OCI-LY1 (cell line): Measurements from ENCODE around the gene IRF2BP2.

Experiments used
- EZH2 ChIP-seq: fragments of 200-600 bp; sonication (generic), shearing (Covaris generic); IDR thresholded peaks from 2 replicates; pipeline ENCODE4 v1.8.0; 2017; ENCODE audit warnings: borderline replicate concordance, mixed run types, mild to moderate bottlenecking, antibody characterized with exemption, low read length, moderate library complexity, mixed read lengths
- TF ChIP-seq, protein P1 (sequence below): fragments of 200-600 bp; sonication (generic), shearing (Covaris generic); IDR thresholded peaks from 2 replicates; pipeline ENCODE4 v1.5.1; 2017; ENCODE audit warnings: mild to moderate bottlenecking, antibody characterized with exemption, low read length, moderate library complexity, mixed read lengths

DNA sequence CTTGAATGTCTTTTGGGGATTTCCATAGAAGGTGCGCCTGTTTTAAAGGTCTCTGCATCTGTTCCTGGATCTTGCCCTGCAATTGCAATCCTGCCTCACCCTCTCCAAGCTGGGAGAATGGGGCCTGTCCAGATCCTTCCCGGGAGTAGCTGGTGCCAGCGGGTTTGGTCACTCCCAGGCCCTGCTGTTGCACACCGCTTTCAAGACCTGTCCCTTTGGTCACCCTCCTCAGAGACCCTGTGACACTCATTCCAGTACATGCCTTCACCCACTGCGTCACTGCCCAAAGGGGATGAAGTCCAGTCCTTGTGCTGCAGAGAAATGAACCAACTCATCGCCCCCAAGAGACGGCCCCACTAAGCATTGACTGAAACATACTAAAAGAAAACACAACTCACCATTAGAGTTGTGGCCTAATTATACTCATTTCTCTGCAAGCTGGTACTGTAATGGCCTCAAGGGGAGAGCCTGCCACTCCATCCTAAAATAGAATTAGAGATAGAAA is 1.9 kb upstream of the IRF2BP2 start:
- TF ChIP-seq, protein P1, sequence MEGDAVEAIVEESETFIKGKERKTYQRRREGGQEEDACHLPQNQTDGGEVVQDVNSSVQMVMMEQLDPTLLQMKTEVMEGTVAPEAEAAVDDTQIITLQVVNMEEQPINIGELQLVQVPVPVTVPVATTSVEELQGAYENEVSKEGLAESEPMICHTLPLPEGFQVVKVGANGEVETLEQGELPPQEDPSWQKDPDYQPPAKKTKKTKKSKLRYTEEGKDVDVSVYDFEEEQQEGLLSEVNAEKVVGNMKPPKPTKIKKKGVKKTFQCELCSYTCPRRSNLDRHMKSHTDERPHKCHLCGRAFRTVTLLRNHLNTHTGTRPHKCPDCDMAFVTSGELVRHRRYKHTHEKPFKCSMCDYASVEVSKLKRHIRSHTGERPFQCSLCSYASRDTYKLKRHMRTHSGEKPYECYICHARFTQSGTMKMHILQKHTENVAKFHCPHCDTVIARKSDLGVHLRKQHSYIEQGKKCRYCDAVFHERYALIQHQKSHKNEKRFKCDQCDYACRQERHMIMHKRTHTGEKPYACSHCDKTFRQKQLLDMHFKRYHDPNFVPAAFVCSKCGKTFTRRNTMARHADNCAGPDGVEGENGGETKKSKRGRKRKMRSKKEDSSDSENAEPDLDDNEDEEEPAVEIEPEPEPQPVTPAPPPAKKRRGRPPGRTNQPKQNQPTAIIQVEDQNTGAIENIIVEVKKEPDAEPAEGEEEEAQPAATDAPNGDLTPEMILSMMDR = no peak
- no peak for TF ChIP-seq EZH2
